Right ventricle myocardium superior (tissue), 1 donor: ENCODE data around the gene PAQR5. TPM values are rescaled to one million over a fixed set of nuclear protein-coding genes. Genes with fewer than 3 reads are reported as not detected.

Experiments used
- ATAC-seq: fragments of 200-7000 bp; cut with Tn5 transposase; one replicate; pipeline ENCODE4 v1.9.1; 2020; ENCODE audit warnings: mild to moderate bottlenecking; ENCODE audit not compliant: poor library complexity
- DNase-seq: peaks from one replicate; pipeline ENCODE4 v3.0.0-alpha.2; 2020
- intact Hi-C: fragments of 100-400 bp; cut with DNase I; formaldehyde crosslinking; loops from one replicate; pipeline ENCODE4 v1.11.2; 2022
- long read RNA-seq: library from polyadenylated mRNA; unstranded; transcript quantifications from one replicate; pipeline ENCODE4 v2.0.0, GENCODE V29; 2021
- total RNA-seq: library from RNA; stranded (reverse); fragmentation: NEBNext Ultra II Directional; extraction: Animal tissue kit (Norgen Biotek cat#: 25700); gene quantifications from one replicate; pipeline ENCODE4 v1.2.1, GENCODE V29; 2021
- donor health status: DM: no; HTN: yes; CAD: no; lungs with severe emphysema.

The PAQR5 gene, protein sequence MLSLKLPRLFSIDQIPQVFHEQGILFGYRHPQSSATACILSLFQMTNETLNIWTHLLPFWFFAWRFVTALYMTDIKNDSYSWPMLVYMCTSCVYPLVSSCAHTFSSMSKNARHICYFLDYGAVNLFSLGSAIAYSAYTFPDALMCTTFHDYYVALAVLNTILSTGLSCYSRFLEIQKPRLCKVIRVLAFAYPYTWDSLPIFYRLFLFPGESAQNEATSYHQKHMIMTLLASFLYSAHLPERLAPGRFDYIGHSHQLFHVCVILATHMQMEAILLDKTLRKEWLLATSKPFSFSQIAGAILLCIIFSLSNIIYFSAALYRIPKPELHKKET
- 0.73 TPM for total RNA-seq
- long read RNA-seq = 0 reads

GRCh38 chr15:69298697-69299441 is at the start of gene PAQR5:
Gene PAQR5, plus strand, starts transcription at chr15:69298912. Its CDS starts 61,169 bp downstream, at chr15:69360081.
- intact Hi-C loops = no loop called here
- ATAC-seq = peak; percentile 93
- DNase-seq = peak; percentile 55

- DNase-seq = no peak
- ATAC-seq = no peak
- intact Hi-C loops = no loop called here
These were observed 45.6 kb upstream of the PAQR5 start for GRCh38 chr15:69253156-69253555.

DNA sequence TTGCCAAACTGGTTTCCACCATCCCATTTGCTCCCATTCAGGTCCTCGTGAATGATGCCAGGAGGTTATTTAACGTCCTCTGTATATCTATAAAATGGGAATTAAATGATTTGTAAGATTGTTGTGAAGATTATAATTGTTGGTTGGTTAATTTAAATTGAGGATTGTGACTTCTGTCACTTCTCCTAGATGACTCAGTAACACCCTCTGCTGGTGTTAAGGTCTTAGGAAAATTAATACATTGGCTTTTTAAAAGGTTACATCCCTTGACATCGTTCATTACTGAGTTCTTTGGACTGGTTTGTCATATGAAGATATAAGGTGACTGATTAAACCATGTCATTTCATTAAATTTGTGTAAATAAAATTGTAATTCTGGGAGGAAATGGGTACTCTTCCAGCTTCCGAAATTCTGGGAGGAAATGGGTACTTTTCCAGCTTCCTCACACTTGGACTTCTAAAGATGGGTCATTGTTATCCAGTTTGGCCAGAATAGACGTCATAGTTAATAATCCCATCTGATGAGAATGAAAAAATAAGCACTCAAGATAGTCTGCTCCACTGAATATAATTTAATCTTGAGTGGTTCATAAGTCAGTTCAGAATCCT is 33.3 kb upstream of the PAQR5 start:
- ATAC-seq (no peak), DNase-seq (no peak)
- intact Hi-C loops = loop anchor here (2.0 to 10.0 kb wide), 2 partner anchors 101 to 205 kb away; partner anchors contain the start of gene GLCE

- intact Hi-C loops = loop anchor here (10.0 kb wide), 1 partner anchor 124 kb away; no protein-coding TSS in a partner anchor
- ATAC-seq (no peak), DNase-seq (no peak)
These were observed 27.5 kb upstream of the PAQR5 start for GRCh38 chr15:69271217-69271616.

- DNase-seq = no peak
- ATAC-seq = no peak
- intact Hi-C loops = loop anchor here (10.0 kb wide), 1 partner anchor 123 kb away; no protein-coding TSS in a partner anchor
These were observed 26.6 kb upstream of the PAQR5 start for GRCh38 chr15:69272139-69272538.

GRCh38 chr15:69272891-69273290 is 25.8 kb upstream of the PAQR5 start:
- intact Hi-C loops = loop anchor here (10.0 kb wide), 1 partner anchor 122 kb away; no protein-coding TSS in a partner anchor
- no peak for DNase-seq

DNA sequence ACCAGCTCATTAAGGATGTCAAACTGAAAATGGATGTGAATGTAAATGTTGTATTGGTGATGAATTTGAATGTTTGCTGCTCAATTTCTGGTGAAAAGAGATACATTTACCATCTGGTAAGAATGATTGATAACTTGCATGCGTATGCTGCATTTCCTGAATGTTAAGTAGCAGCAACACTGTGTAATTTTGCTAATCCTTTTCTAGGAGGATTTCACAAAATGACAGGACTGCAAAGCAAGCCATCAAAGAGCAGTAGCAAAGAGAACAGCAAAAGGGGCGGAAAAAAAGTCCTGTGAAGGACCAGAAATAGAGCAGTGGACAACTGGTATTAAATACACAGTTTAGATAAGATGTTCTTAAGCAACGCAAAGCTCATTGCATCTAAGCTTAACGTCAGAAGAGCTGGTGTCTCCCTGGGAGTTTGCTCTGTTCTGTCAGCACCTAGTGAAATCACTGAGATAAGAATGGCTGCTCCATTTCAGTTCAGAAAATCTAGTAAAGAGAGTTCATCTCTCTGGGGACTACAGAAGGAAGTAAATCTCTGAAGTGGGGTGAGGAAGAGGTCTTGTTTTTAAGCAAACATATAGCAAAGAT is 23.5 kb upstream of the PAQR5 start:
- intact Hi-C loops = loop anchor here (10.0 kb wide), 1 partner anchor 120 kb away; no protein-coding TSS in a partner anchor
- peak; percentile 63 for ATAC-seq
- DNase-seq = no peak

More at GRCh38 chr15:69272891-69273290, 25.8 kb upstream of the PAQR5 start:
- ATAC-seq = no peak

- DNase-seq (no peak), ATAC-seq (no peak)
- intact Hi-C loops = loop anchor here (10.0 kb wide), 1 partner anchor 119 kb away; no protein-coding TSS in a partner anchor
These were observed 22.7 kb upstream of the PAQR5 start for GRCh38 chr15:69275933-69276560.

DNA sequence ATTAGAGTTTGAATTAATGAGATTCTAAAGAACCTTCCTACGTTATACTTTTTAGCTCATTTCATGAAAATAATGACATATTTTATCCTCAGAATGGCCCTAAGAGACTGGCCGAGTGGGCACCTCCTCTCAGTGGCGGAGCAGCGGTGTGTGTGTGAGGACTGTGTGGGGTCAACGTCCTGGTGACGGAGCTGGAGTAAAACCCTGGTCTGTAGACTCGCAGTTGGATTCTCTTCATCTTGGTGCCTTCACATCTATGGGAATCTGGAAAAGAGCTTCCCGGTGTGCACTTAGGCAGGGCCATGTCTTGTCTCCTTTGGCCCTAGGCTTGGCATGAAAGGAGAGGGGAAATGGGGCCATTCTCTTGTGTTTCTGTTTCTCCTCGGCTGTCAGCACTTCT is 21.4 kb upstream of the PAQR5 start:
- DNase-seq = no peak
- intact Hi-C loops = loop anchor here (10.0 kb wide), 1 partner anchor 117 kb away; no protein-coding TSS in a partner anchor

GRCh38 chr15:69279636-69280035 is 19.1 kb upstream of the PAQR5 start:
- no peak for DNase-seq
- ATAC-seq = no peak
- intact Hi-C loops = loop anchor here (10.0 kb wide), 1 partner anchor 115 kb away; no protein-coding TSS in a partner anchor

More for the DNA sequence above, 21.4 kb upstream of the PAQR5 start:
- no peak for ATAC-seq

- DNase-seq (no peak), ATAC-seq (no peak)
- intact Hi-C loops = no loop called here
These were observed 17.9 kb upstream of the PAQR5 start for GRCh38 chr15:69280783-69281182.

DNA sequence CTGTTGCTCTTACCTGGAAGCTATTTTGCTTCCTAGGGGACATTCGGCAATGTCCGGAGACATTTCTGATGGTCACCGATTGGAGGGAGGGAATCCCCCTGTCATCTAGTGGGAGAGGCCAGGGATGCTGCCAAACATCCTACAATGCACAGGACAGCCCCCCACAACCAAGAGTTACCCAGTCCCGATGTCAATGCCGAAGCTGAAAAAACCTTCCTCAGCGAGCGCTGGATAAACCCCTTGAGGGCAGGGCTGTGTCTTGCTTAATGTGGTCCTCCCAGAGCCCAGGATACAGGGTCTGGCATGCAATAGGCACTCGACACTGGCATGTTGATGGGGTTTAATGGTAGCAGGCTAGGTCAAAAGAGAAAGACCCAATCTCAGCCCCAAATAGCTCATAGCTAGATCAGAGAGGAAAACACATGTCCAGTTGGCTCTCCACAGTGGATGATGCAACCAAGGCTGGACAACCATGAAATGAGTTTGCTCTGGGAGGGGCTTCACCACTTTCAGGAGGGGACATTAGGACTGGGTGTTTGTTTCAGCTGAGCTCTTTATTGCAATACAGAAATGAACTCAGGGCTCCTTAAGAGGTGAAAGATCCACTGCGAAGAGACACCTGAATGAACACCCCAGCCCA is 16.5 kb upstream of the PAQR5 start:
- DNase-seq (no peak), ATAC-seq (no peak)
- intact Hi-C loops = no loop called here

DNA sequence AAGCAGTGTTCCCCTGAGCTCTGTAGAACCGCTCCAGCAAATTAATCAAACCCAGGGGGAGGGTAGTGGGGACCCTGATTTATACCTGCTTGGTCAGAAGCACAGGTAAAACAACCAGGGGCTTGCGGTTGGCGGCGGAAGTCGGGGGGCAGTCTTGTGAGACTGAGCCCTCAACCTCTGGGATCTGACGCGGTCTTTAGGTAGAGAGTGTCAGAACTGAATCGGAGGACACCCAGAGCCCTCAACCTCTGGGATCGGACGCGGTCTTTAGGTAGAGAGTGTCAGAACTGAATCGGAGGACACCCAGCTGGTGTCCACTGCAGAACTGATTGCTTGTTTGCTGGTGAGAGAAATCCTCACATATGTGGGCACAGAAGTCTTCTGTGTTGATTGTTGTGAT is 12.9 kb upstream of the PAQR5 start:
- DNase-seq (no peak), ATAC-seq (no peak)
- intact Hi-C loops = no loop called here

GRCh38 chr15:69288011-69288410 is 10.7 kb upstream of the PAQR5 start:
- ATAC-seq (no peak), DNase-seq (no peak)
- intact Hi-C loops = no loop called here

DNA sequence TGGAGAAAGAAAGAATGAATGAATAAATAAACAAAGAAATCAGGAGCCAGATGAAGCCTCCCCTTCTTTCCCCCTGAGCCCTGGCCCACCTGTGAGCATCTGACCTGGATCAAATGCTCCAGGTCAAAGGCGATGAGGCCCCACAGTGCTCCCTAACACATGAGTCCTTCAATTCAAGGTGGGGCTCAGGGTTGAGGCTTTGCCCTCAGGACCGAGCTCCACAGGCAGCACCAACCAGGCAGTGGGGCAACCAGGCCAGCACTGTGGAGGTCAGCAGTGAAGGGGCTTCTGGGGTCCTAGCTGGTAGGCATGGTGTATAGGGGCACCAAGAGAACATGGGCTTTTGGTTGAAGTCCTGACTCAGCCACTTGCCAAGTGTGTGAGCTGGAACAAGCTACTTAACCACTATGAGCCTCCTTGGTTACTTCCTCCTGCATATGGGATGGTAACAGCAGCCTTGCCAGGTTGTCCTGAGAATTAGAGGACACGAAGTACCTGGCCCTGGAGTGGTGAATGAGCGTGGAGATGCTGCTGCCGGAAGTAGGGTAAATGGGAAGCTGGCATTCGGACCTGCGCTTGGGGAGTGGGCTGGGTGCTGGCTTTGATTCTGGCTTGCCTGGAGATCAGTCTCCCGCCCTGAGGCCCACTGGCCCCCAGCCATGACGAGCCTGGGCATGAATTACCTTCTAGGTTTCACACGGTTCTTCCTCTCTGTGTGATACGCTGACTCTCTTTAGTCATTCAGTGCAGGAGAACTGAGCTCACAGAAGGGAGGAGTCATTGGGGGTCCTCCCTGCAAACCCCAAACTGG is 10.0 kb upstream of the PAQR5 start:
- DNase-seq (no peak), ATAC-seq (no peak)
- intact Hi-C loops = no loop called here

DNA sequence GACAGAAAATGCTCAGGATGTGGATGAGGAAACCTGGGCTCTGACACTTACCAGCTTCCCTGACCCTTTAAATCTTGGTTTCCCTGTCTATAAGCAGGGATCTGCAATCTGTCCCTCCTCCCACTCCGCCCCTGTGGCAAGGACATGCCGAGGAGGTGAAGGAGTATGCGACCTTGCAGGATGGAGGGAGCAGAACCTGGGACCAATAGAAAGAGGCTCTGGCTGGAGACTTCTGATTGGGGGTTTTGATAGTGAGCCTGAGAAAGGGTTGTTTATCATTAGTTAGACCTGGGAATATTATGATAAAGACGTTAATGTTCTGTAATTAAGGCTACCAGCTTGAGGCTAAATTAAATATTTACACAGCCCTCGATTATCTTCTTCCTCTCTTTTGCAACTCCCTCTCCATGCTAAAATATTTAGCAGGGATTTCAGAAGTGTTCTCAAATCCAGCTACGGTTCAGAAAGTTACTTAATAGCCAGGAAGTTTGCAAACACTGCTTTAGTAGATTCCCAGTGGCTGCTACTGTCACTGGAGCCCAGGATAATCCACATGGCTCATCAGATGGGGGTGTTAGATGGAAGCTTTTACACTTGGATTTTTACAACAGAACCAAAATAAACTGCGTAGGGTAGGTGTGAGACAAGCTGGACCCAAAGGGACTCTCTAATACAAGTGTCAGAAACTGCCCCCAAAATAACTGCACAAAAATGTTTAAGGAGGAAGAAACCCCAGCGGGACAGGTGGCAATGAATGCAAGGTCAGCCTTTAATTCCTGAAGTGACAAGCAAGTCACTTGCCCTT is 9.2 kb upstream of the PAQR5 start:
- intact Hi-C loops = no loop called here
- DNase-seq (no peak), ATAC-seq (no peak)
